MCF 10A (cell line): Measurements from ENCODE around the gene KARS1. TPM values are rescaled to one million over a fixed set of nuclear protein-coding genes. Genes with fewer than 3 reads are reported as not detected.

ENCODE experiments used
- BruUV-seq: library from RNA; stranded (reverse); fragments of 400-500 nt; replicated peaks from 2 replicates; lab custom pipeline; 2021; lab: Mats Ljungman, UMichigan
- CTCF ChIA-PET: fragments of 300-600 bp; sonication (Branson Sonifier 250); formaldehyde crosslinking; extraction: SDS; loops from one replicate; lab custom pipeline; 2021; ENCODE audit warnings: antibody characterized with exemption, inconsistent platforms; lab: Yijun Ruan, JAX
- POLR2A ChIA-PET: fragments of 300-600, 350-650 bp; sonication (Branson Sonifier 250); formaldehyde crosslinking; extraction: SDS; loops from one replicate; lab custom pipeline; 2020; ENCODE audit warnings: antibody characterized with exemption, inconsistent platforms; lab: Yijun Ruan, JAX
- DNase-seq: peaks from one replicate; pipeline ENCODE4 v3.0.0-alpha.2; 2018; ENCODE audit not compliant: unreplicated experiment
- H3K27ac Mint-ChIP-seq: one replicate; pipeline ENCODE4 v1.8.0; 2022; ENCODE audit warnings: mild to moderate bottlenecking, low read depth, mixed read lengths; ENCODE audit not compliant: unreplicated experiment
- H3K27me3 Mint-ChIP-seq: one replicate; pipeline ENCODE4 v1.8.0; 2022; ENCODE audit warnings: mixed read lengths; ENCODE audit not compliant: insufficient read depth, unreplicated experiment
- H3K36me3 Mint-ChIP-seq: one replicate; pipeline ENCODE4 v1.8.0; 2022; ENCODE audit warnings: mild to moderate bottlenecking, moderate library complexity, mixed read lengths; ENCODE audit not compliant: insufficient read depth, unreplicated experiment
- H3K4me1 Mint-ChIP-seq: one replicate; pipeline ENCODE4 v1.8.0; 2022; ENCODE audit warnings: mixed read lengths; ENCODE audit not compliant: insufficient read depth, unreplicated experiment
- H3K4me3 Mint-ChIP-seq: one replicate; pipeline ENCODE4 v1.8.0; 2022; ENCODE audit warnings: mild to moderate bottlenecking, moderate library complexity, mixed read lengths; ENCODE audit not compliant: unreplicated experiment
- H3K9me3 Mint-ChIP-seq: one replicate; pipeline ENCODE4 v1.8.0; 2022; ENCODE audit warnings: mixed read lengths; ENCODE audit not compliant: unreplicated experiment
- CTCF ChIP-seq: fragments of 200-600 bp; IDR thresholded peaks from one replicate; pipeline ENCODE4 v1.8.0; 2022; ENCODE audit warnings: antibody characterized with exemption, mild to moderate bottlenecking; ENCODE audit not compliant: unreplicated experiment
- intact Hi-C: fragments of 100-400 bp; cut with micrococcal nuclease; formaldehyde crosslinking; loops from 2 replicates; pipeline ENCODE4 v1.14.1; 2022
- total RNA-seq: library from RNA; stranded (reverse); gene quantifications from 2 replicates; pipeline ENCODE4 v1.2.3, GENCODE V29; 2022

The KARS1 gene
- total RNA-seq, 1 experiment from 2014 or later: 219 TPM

GRCh38 chr16:75648265-75649076 is 1.0 kb upstream of the KARS1 start:
- ChIA-PET CTCF (interaction anchor here (0.6 to 10.6 kb wide), 9 partner anchors 12 to 1524 kb away, joined by 3 to 67 read pairs (median 4); no protein-coding TSS in a partner anchor), POLR2A (interaction anchor here (0.5 to 5.7 kb wide), 38 partner anchors 9 to 1523 kb away, joined by 3 to 76 read pairs (median 4); partner anchors contain the start of genes ADAT1, CFDP1, CPHXL2 and GABARAPL2)
- intact Hi-C loops: loop anchor here (1.0 to 2.0 kb wide), 2 partner anchors 106 to 116 kb away; no protein-coding TSS in a partner anchor
- Mint-ChIP-seq H3K4me1 (peaks cover 38% of the 10 kb centered on the region), H3K27ac (peak overlapping the region; percentile 98), H3K9me3 (no peaks in the 10 kb centered on the region), H3K27me3 (no peaks in the 10 kb centered on the region), H3K36me3 (peaks cover 50% of the 10 kb centered on the region), H3K4me3 (peak overlapping the region; percentile 76)
- DNase-seq: peak; percentile 76
- BruUV-seq: no TSS peak
- no peak for TF ChIP-seq CTCF

GRCh38 chr16:75647112-75647491 is 363 bp downstream of the KARS1 start:
- intact Hi-C loops: no loop called here
- no peak for DNase-seq
- CTCF ChIA-PET: interaction anchor here (1.0 to 10.6 kb wide), 5 partner anchors 11 to 413 kb away, joined by 3 to 67 read pairs (median 3); no protein-coding TSS in a partner anchor
- peak overlapping the region; percentile 98 for H3K27ac Mint-ChIP-seq
- no peaks in the 10 kb centered on the region for H3K9me3 Mint-ChIP-seq
- TSS peak; percentile 62 for BruUV-seq
- no peak for TF ChIP-seq CTCF
- H3K4me1 Mint-ChIP-seq: peaks cover 27% of the 10 kb centered on the region
- H3K36me3 Mint-ChIP-seq: peaks cover 63% of the 10 kb centered on the region
- no peaks in the 10 kb centered on the region for H3K27me3 Mint-ChIP-seq
- H3K4me3 Mint-ChIP-seq: peak overlapping the region; percentile 76
- POLR2A ChIA-PET: interaction anchor here (0.6 to 5.7 kb wide), 34 partner anchors 8 to 1534 kb away, joined by 3 to 76 read pairs (median 5); partner anchors contain the start of genes ADAT1, CFDP1, CPHXL2 and GABARAPL2

- peak; percentile 15 for DNase-seq
- Mint-ChIP-seq H3K27ac (no peak overlapping the region), H3K4me1 (peaks cover 8% of the 10 kb centered on the region)
Measured at GRCh38 chr16:75644240-75645012, 3.0 kb downstream of the KARS1 start.

More at GRCh38 chr16:75644240-75645012, 3.0 kb downstream of the KARS1 start:
- BruUV-seq: no TSS peak
- TF ChIP-seq CTCF: no peak
- ChIA-PET CTCF (interaction anchor here (1.1 to 10.6 kb wide), 4 partner anchors 12 to 121 kb away, joined by 4 to 67 read pairs (median 6); no protein-coding TSS in a partner anchor), POLR2A (interaction anchor here (0.7 to 1.4 kb wide), 6 partner anchors 8 to 168 kb away, joined by 3 to 6 read pairs (median 4); partner anchors contain the start of gene ADAT1)
- no peaks in the 10 kb centered on the region for H3K9me3 Mint-ChIP-seq
- intact Hi-C loops: no loop called here
- H3K4me3 Mint-ChIP-seq: peak overlapping the region; percentile 38
- H3K27me3 Mint-ChIP-seq: no peaks in the 10 kb centered on the region
- H3K36me3 Mint-ChIP-seq: peaks cover 67% of the 10 kb centered on the region
